ENCODE measurements around the gene PCDHGB1.
"Not testable (repeated sequence)": the region's sequence is repeated elsewhere in the genome, so short reads cannot be mapped to it uniquely, and the experiment has no call there.

DNA sequence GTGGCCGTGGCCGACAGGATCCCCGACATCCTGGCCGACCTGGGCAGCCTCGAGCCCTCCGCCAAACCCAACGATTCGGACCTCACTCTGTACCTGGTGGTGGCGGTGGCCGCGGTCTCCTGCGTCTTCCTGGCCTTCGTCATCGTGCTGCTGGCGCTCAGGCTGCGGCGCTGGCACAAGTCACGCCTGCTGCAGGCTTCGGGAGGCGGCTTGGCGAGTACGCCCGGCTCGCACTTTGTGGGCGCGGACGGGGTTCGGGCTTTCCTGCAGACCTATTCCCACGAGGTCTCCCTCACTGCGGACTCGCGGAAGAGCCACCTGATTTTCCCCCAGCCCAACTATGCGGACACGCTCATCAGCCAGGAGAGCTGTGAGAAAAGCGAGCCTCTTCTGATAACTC is 3.9 kb upstream of the PCDHGB1 start:
- TF ChIP-seq, protein P1, sequence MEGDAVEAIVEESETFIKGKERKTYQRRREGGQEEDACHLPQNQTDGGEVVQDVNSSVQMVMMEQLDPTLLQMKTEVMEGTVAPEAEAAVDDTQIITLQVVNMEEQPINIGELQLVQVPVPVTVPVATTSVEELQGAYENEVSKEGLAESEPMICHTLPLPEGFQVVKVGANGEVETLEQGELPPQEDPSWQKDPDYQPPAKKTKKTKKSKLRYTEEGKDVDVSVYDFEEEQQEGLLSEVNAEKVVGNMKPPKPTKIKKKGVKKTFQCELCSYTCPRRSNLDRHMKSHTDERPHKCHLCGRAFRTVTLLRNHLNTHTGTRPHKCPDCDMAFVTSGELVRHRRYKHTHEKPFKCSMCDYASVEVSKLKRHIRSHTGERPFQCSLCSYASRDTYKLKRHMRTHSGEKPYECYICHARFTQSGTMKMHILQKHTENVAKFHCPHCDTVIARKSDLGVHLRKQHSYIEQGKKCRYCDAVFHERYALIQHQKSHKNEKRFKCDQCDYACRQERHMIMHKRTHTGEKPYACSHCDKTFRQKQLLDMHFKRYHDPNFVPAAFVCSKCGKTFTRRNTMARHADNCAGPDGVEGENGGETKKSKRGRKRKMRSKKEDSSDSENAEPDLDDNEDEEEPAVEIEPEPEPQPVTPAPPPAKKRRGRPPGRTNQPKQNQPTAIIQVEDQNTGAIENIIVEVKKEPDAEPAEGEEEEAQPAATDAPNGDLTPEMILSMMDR (IDR thresholded peaks at IDR 0.05) = not testable (repeated sequence)
- TF ChIP-seq POLR2A (IDR thresholded peaks at IDR 0.05) = not testable (repeated sequence)

All from thyroid gland (tissue), 4 donors.